Fibroblast of villous mesenchyme (primary cell): ENCODE data around the gene CDIPT. TPM values are rescaled to one million over a fixed set of nuclear protein-coding genes. Genes with fewer than 3 reads are reported as not detected.

Experiments used
- DNase-seq: peaks from one replicate; pipeline ENCODE4 v3.0.0-alpha.2; 2010; ENCODE audit warnings: low read depth
- H3K4me3 ChIP-seq: 2 replicates; pipeline ENCODE4 v1.5.1; 2011; ENCODE audit warnings: low read depth, mild to moderate bottlenecking, low read length
- CTCF ChIP-seq: IDR thresholded peaks from 2 replicates; pipeline ENCODE4 v1.5.1; 2012; ENCODE audit warnings: low read depth, mild to moderate bottlenecking, low read length; ENCODE audit not compliant: insufficient read depth
- small RNA-seq: library from RNA; depleted of rRNA; stranded (forward); fragments of <200 nt; gene quantifications from one replicate; pipeline ENCODE3, GENCODE V24; 2012
- total RNA-seq: library from RNA; depleted of rRNA; stranded (reverse); fragments of >200 nt; gene quantifications from 2 replicates; pipeline ENCODE4 v1.2.3, GENCODE V29; 2012

The CDIPT gene
- total RNA-seq, 1 donor, result 84.6 TPM

- H3K4me3 ChIP-seq, result peak overlapping the region; percentile 64
- peak; percentile 98 for DNase-seq
- TF ChIP-seq CTCF, result no peak
Measured at GRCh38 chr16:29811170-29811895, 51.7 kb downstream of the CDIPT start.

GRCh38 chr16:29810699-29811169, 52.3 kb downstream of the CDIPT start:
- peak overlapping the region; percentile 12 for H3K4me3 ChIP-seq
- no peak for TF ChIP-seq CTCF
- no peak for DNase-seq

DNA sequence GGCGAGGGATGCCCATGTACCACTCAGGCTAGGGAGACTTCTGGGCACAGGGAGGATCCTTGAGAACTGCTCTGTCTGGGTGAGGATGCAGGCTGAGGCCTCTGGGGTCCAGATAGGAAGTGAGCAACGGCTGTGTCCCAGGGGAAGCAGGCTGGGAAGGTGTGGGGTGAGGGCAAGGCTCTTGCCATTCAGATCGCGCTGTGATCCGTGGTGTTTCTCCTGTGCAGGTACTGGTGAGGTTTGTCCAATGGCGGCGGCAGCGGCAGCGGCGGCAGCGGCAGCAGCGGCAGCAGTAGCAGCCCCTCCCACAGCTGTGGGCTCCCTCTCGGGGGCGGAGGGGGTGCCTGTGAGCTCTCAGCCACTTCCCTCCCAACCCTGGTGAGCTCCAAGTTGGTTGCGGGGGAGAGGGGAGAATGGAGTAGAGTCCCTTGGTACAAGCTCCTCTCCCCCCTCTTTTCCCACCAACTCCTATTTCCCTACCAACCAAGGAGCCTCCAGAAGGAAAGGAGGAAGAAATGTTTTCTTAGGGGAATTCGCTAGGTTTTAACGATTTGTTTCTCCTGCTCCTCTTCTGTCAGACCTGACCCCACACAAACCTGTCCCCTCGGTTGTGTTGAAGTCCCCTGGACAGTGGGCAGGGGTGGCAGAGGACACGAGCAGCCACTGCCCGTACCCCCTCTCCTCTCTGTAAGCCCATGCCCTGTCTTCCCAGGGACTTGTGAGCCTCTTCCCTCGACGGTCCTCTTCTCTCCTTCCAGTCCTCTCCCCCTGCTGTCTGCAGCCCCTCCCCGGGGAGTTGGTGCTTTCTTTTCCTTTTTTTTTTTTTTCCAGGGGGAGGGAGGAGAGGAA, 53.0 kb downstream of the CDIPT start:
- no peak for TF ChIP-seq CTCF
- no peak for DNase-seq
- no peak overlapping the region for H3K4me3 ChIP-seq

DNA sequence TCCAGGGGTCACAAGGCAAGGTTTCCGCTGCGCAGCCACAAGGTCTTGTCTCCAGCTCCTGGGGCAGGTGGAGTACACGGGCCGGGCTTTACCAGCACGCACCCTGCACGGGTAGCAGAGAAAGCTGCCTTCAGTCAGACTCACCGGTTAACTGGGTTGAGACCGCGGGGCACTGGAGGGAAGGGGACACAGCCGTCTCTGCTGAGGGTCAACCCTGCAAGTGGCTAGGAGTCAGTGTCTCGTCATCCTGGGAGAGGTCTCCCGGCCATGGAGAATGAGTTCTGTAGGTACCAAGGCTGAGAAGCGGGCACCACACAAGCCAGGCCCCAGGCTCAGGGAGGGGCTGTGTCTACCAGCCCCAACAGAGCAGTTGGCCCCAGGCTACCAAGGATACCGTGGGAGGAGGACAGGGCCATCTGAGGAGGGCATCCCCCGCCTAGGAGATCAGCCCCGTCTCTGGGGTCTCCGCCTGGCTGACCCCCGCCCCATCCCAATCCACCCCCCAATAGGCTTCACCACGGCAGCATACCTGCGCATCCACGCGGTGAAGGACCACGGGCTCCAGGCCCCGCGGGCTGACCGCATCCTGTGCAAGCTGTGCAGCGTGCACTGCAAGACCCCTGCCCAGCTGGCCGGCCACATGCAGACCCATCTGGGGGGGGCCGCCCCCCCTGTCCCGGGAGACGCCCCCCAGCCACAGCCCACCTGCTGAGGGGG, 53.8 kb downstream of the CDIPT start:
- DNase-seq, result no peak
- H3K4me3 ChIP-seq, result peak overlapping the region; percentile 68
- TF ChIP-seq CTCF, result no peak

Small RNAs within 50 kb of the gene (small RNA-seq; reads per million reads assigned to genes)
- not detected for gene AC009133.6
- not detected for gene AC120114.4

Other genes with a start within 250 kb of the CDIPT start
- not detected in 2 replicates for gene SPN, start 200.0 kb downstream of the CDIPT start, total RNA-seq
- 95.3 and 123 TPM in 2 replicates for gene QPRT, start 184.0 kb downstream of the CDIPT start, total RNA-seq
- gene C16orf54, start 117.2 kb downstream of the CDIPT start, total RNA-seq, result not detected in 2 replicates
- gene ZG16, start 85.0 kb downstream of the CDIPT start, total RNA-seq, result not detected in 2 replicates
- 32.5 and 45.3 TPM in 2 replicates for gene KIF22, start 72.5 kb downstream of the CDIPT start, total RNA-seq
- 166 and 269 TPM in 2 replicates for gene MAZ, start 56.7 kb downstream of the CDIPT start, total RNA-seq
- gene PRRT2, start 51.0 kb downstream of the CDIPT start, total RNA-seq, result 3.0 and 3.2 TPM in 2 replicates
- gene PAGR1, start 47.1 kb downstream of the CDIPT start, total RNA-seq, result 20.3 and 20.7 TPM in 2 replicates
- 211 and 250 TPM in 2 replicates for gene MVP, start 42.8 kb downstream of the CDIPT start, total RNA-seq
- gene SEZ6L2, start 36.3 kb upstream of the CDIPT start, total RNA-seq, result 2.6 and 4.7 TPM in 2 replicates
- 5.2 and 7.8 TPM in 2 replicates for gene ASPHD1, start 37.3 kb upstream of the CDIPT start, total RNA-seq
- 8.2 and 10.0 TPM in 2 replicates for gene KCTD13, start 63.0 kb upstream of the CDIPT start, total RNA-seq
- gene TMEM219, start 98.9 kb upstream of the CDIPT start, total RNA-seq, result 72.8 and 75.1 TPM in 2 replicates
- gene TAOK2, start 110.6 kb upstream of the CDIPT start, total RNA-seq, result 48.0 and 63.9 TPM in 2 replicates
- gene HIRIP3, start 132.4 kb upstream of the CDIPT start, total RNA-seq, result 4.7 and 6.8 TPM in 2 replicates
- gene INO80E, start 133.0 kb upstream of the CDIPT start, total RNA-seq, result 25.9 and 31.2 TPM in 2 replicates
- gene DOC2A, start 147.8 kb upstream of the CDIPT start, total RNA-seq, result under 0.01 and 0.32 TPM in 2 replicates
- gene C16orf92, start 160.0 kb upstream of the CDIPT start, total RNA-seq, result not detected in 2 replicates
- gene TLCD3B, start 168.0 kb upstream of the CDIPT start, total RNA-seq, result 0.32 TPM in 1 of 2 replicates, not detected in the other
- 545 and 622 TPM in 2 replicates for gene ALDOA, start 202.5 kb upstream of the CDIPT start, total RNA-seq
- 196 and 209 TPM in 2 replicates for gene PPP4C, start 212.8 kb upstream of the CDIPT start, total RNA-seq
- 0.32 and 0.43 TPM in 2 replicates for gene TBX6, start 228.7 kb upstream of the CDIPT start, total RNA-seq
- 8.6 and 14.5 TPM in 2 replicates for gene YPEL3, start 233.0 kb upstream of the CDIPT start, total RNA-seq